OCI-LY3 (cell line): Measurements from ENCODE around the gene TENM4.

Experiments used
- H2AFZ ChIP-seq: fragments of 200-600, 300-600 bp; shearing (Covaris generic); 2 replicates; pipeline ENCODE4 v1.6.0; 2014; ENCODE audit warnings: antibody characterized with exemption, low read depth, low read length
- H3K27ac ChIP-seq: fragments of 200-600, 300-600 bp; sonication (generic); 2 replicates; pipeline ENCODE4 v1.5.1; 2014; ENCODE audit warnings: mild to moderate bottlenecking, low read length, moderate library complexity, mixed read lengths
- H3K27me3 ChIP-seq: fragments of 200-600, 300-600 bp; sonication (generic); 2 replicates; pipeline ENCODE4 v1.6.1; 2014; ENCODE audit warnings: low read depth, low read length, mixed read lengths
- H3K36me3 ChIP-seq: fragments of 200-600, 300-600 bp; sonication (generic); replicated peaks from 2 replicates; pipeline ENCODE3; 2014; ENCODE audit warnings: low read depth, low read length, mixed read lengths
- H3K4me1 ChIP-seq: fragments of 300-600, 200-600 bp; sonication (generic); 2 replicates; pipeline ENCODE4 v1.6.1; 2014; ENCODE audit warnings: low read length, mixed read lengths
- H3K4me2 ChIP-seq: fragments of 200-600, 300-600 bp; sonication (generic); 2 replicates; pipeline ENCODE4 v1.6.1; 2014; ENCODE audit warnings: low read length, mixed read lengths
- H3K4me3 ChIP-seq: fragments of 300-600, 200-600 bp; sonication (generic); 2 replicates; pipeline ENCODE4 v1.5.1; 2014; ENCODE audit warnings: antibody characterized with exemption, mild to moderate bottlenecking, low read length, moderate library complexity
- H3K79me2 ChIP-seq: fragments of 300-600, 200-600 bp; shearing (Covaris generic); 2 replicates; pipeline ENCODE4 v1.6.1; 2014; ENCODE audit warnings: mild to moderate bottlenecking, low read length, mixed read lengths
- H3K9ac ChIP-seq: fragments of 300-600, 200-600 bp; shearing (Covaris generic); 2 replicates; pipeline ENCODE4 v1.6.0; 2014; ENCODE audit warnings: mild to moderate bottlenecking, low read length, moderate library complexity
- H3K9me3 ChIP-seq: fragments of 200-600, 300-600 bp; shearing (Covaris generic); 2 replicates; pipeline ENCODE4 v1.6.1; 2014; ENCODE audit warnings: low read length, mixed read lengths; ENCODE audit not compliant: insufficient read depth
- H4K20me1 ChIP-seq: fragments of 200-600, 300-600 bp; sonication (generic); 2 replicates; pipeline ENCODE4 v1.6.1; 2016; ENCODE audit warnings: low read length, mixed read lengths; ENCODE audit not compliant: insufficient read depth
- CTCF ChIP-seq: fragments of 200-600, 300-600 bp; sonication (generic); IDR thresholded peaks from 2 replicates; pipeline ENCODE4 v1.5.1; 2014; ENCODE audit warnings: antibody characterized with exemption, low read length, low read depth
- EZH2phosphoT487 ChIP-seq: fragments of 200-600 bp; shearing (Covaris generic); IDR thresholded peaks from 2 replicates; pipeline ENCODE4 v1.6.1; 2018; ENCODE audit warnings: antibody characterized with exemption, mixed run types, low read depth

The TENM4 gene

GRCh38 chr11:78684377-78684776, 756.5 kb downstream of the TENM4 start:
- TF ChIP-seq CTCF = no peak
- no peak for TF ChIP-seq EZH2phosphoT487
- no peak overlapping the region for H3K9ac ChIP-seq
- no peaks in the 10 kb centered on the region for H3K9me3 ChIP-seq
- H3K27me3 ChIP-seq = no peaks in the 10 kb centered on the region
- H3K27ac ChIP-seq = no peak overlapping the region
- H2AFZ ChIP-seq = no peak overlapping the region
- H3K4me3 ChIP-seq = no peak overlapping the region
- H3K4me1 ChIP-seq = no peaks in the 10 kb centered on the region
- peaks cover 3% of the 10 kb centered on the region for H3K36me3 ChIP-seq
- H3K4me2 ChIP-seq = no peak overlapping the region
- H4K20me1 ChIP-seq = no peaks in the 10 kb centered on the region
- no peaks in the 10 kb centered on the region for H3K79me2 ChIP-seq

GRCh38 chr11:78683774-78684173, 757.1 kb downstream of the TENM4 start:
- Histone ChIP-seq H3K79me2 (no peaks in the 10 kb centered on the region), H3K4me3 (no peak overlapping the region), H3K4me2 (no peak overlapping the region), H3K36me3 (peaks cover 3% of the 10 kb centered on the region), H3K9me3 (no peaks in the 10 kb centered on the region), H3K27ac (no peak overlapping the region), H3K9ac (no peak overlapping the region), H4K20me1 (no peaks in the 10 kb centered on the region), H2AFZ (no peak overlapping the region), H3K27me3 (no peaks in the 10 kb centered on the region), H3K4me1 (no peaks in the 10 kb centered on the region)
- no peak for TF ChIP-seq CTCF
- no peak for TF ChIP-seq EZH2phosphoT487

- no peak overlapping the region for H3K27ac ChIP-seq
- H2AFZ ChIP-seq = no peak overlapping the region
- no peak overlapping the region for H3K4me3 ChIP-seq
- TF ChIP-seq EZH2phosphoT487 = no peak
- TF ChIP-seq CTCF = no peak
- H3K79me2 ChIP-seq = no peaks in the 10 kb centered on the region
- no peaks in the 10 kb centered on the region for H4K20me1 ChIP-seq
- H3K4me2 ChIP-seq = no peak overlapping the region
- no peaks in the 10 kb centered on the region for H3K4me1 ChIP-seq
- H3K27me3 ChIP-seq = no peaks in the 10 kb centered on the region
- no peaks in the 10 kb centered on the region for H3K9me3 ChIP-seq
- H3K9ac ChIP-seq = no peak overlapping the region
- H3K36me3 ChIP-seq = no peaks in the 10 kb centered on the region
Observed at GRCh38 chr11:78676026-78676557, 764.7 kb downstream of the TENM4 start.

GRCh38 chr11:78672850-78673620, 767.8 kb downstream of the TENM4 start:
- Histone ChIP-seq H4K20me1 (no peaks in the 10 kb centered on the region), H3K36me3 (peaks cover 21% of the 10 kb centered on the region), H3K27ac (no peak overlapping the region), H3K9ac (no peak overlapping the region), H2AFZ (no peak overlapping the region), H3K4me1 (no peaks in the 10 kb centered on the region), H3K27me3 (no peaks in the 10 kb centered on the region), H3K4me2 (no peak overlapping the region), H3K79me2 (no peaks in the 10 kb centered on the region), H3K4me3 (no peak overlapping the region), H3K9me3 (no peaks in the 10 kb centered on the region)
- no peak for TF ChIP-seq EZH2phosphoT487
- no peak for TF ChIP-seq CTCF
